Stimulated activated CD8-positive, alpha-beta memory T cell treated with anti-CD3 and anti-CD28 coated beads, Interleukin-15, amount 100 ng/mL, for 24 hours (primary cell): ENCODE results near the gene TSPAN33.
"Not testable (repeated sequence)": the region's sequence is repeated elsewhere in the genome, so short reads cannot be mapped to it uniquely, and the experiment has no call there.

Experiments used
- DNase-seq: peaks from one replicate; pipeline ENCODE4 v3.0.0-alpha.2; 2020; ENCODE audit warnings: low read depth

Gene TSPAN33

GRCh38 chr7:129209067-129209926 lies 64.8 kb downstream of the TSPAN33 start:
- no peak for DNase-seq

- peak; percentile 61 for DNase-seq
Measured at GRCh38 chr7:129210256-129210988, 65.9 kb downstream of the TSPAN33 start.

- no peak for DNase-seq
Measured at GRCh38 chr7:129210989-129211312, 66.4 kb downstream of the TSPAN33 start.

- DNase-seq, result no peak
Measured at GRCh38 chr7:129212126-129212525, 67.6 kb downstream of the TSPAN33 start.

GRCh38 chr7:129212596-129212995 lies 68.1 kb downstream of the TSPAN33 start:
- no peak for DNase-seq

- no peak for DNase-seq
Measured at GRCh38 chr7:129213828-129214227, 69.3 kb downstream of the TSPAN33 start.

- not testable (repeated sequence) for DNase-seq
Measured at GRCh38 chr7:129215691-129216090, 71.2 kb downstream of the TSPAN33 start.

- DNase-seq, result not testable (repeated sequence)
Measured at GRCh38 chr7:129216101-129216715, 71.7 kb downstream of the TSPAN33 start.

GRCh38 chr7:129216821-129217416 lies 72.4 kb downstream of the TSPAN33 start:
- DNase-seq, result not testable (repeated sequence)

GRCh38 chr7:129218514-129219062 lies 74.1 kb downstream of the TSPAN33 start:
- DNase-seq, result peak; percentile 51

GRCh38 chr7:129219166-129219565 lies 74.7 kb downstream of the TSPAN33 start:
- DNase-seq, result not testable (repeated sequence)
